Measurements from ENCODE around the gene CYP4V2.

Gene CYP4V2

GRCh38 chr4:186170966-186171365, 20.4 kb upstream of the CYP4V2 start:
- no peak for DNase-seq
- in situ Hi-C loops (cut with HindIII; ENCODE audit: low pct_ligation_motif_present, low pct_unique_long_range_greater_than_20kb, low sequenced_read_pairs) = no loop called here

- no peak for DNase-seq
- in situ Hi-C loops (cut with HindIII; ENCODE audit: low pct_ligation_motif_present, low pct_unique_long_range_greater_than_20kb, low sequenced_read_pairs) = no loop called here
Observed at GRCh38 chr4:186172546-186172945, 18.8 kb upstream of the CYP4V2 start.

GRCh38 chr4:186188107-186188506, 3.3 kb upstream of the CYP4V2 start:
- DNase-seq = no peak
- in situ Hi-C loops (cut with HindIII; ENCODE audit: low pct_ligation_motif_present, low pct_unique_long_range_greater_than_20kb, low sequenced_read_pairs) = no loop called here

GRCh38 chr4:186189656-186190055, 1.7 kb upstream of the CYP4V2 start:
- in situ Hi-C loops (cut with HindIII; ENCODE audit: low pct_ligation_motif_present, low pct_unique_long_range_greater_than_20kb, low sequenced_read_pairs) = no loop called here

GRCh38 chr4:186190581-186191199, 677 bp upstream of the CYP4V2 start:
- DNase-seq = peak; percentile 59
- in situ Hi-C loops (cut with HindIII; ENCODE audit: low pct_ligation_motif_present, low pct_unique_long_range_greater_than_20kb, low sequenced_read_pairs) = no loop called here

More at GRCh38 chr4:186189656-186190055, 1.7 kb upstream of the CYP4V2 start:
- no peak for DNase-seq

- in situ Hi-C loops (cut with HindIII; ENCODE audit: low pct_ligation_motif_present, low pct_unique_long_range_greater_than_20kb, low sequenced_read_pairs) = no loop called here
- peak; percentile 35 for DNase-seq
Observed at GRCh38 chr4:186192066-186192612, 772 bp downstream of the CYP4V2 start.

- DNase-seq = no peak
- in situ Hi-C loops (cut with HindIII; ENCODE audit: low pct_ligation_motif_present, low pct_unique_long_range_greater_than_20kb, low sequenced_read_pairs) = no loop called here
Observed at GRCh38 chr4:186193851-186194250, 2.5 kb downstream of the CYP4V2 start.

- no peak for DNase-seq
- in situ Hi-C loops (cut with HindIII; ENCODE audit: low pct_ligation_motif_present, low pct_unique_long_range_greater_than_20kb, low sequenced_read_pairs) = no loop called here
Observed at GRCh38 chr4:186196063-186196462, 4.7 kb downstream of the CYP4V2 start.

GRCh38 chr4:186200516-186200915, 9.1 kb downstream of the CYP4V2 start:
- in situ Hi-C loops (cut with HindIII; ENCODE audit: low pct_ligation_motif_present, low pct_unique_long_range_greater_than_20kb, low sequenced_read_pairs) = no loop called here
- DNase-seq = no peak

GRCh38 chr4:186201010-186201409, 9.6 kb downstream of the CYP4V2 start:
- in situ Hi-C loops (cut with HindIII; ENCODE audit: low pct_ligation_motif_present, low pct_unique_long_range_greater_than_20kb, low sequenced_read_pairs) = no loop called here
- DNase-seq = no peak

- peak; percentile 75 for DNase-seq
Observed at GRCh38 chr4:186201535-186202230, 10.3 kb downstream of the CYP4V2 start.

GRCh38 chr4:186202490-186203140, 11.2 kb downstream of the CYP4V2 start:
- DNase-seq = no peak
- in situ Hi-C loops (cut with HindIII; ENCODE audit: low pct_ligation_motif_present, low pct_unique_long_range_greater_than_20kb, low sequenced_read_pairs) = no loop called here

More at GRCh38 chr4:186201535-186202230, 10.3 kb downstream of the CYP4V2 start:
- in situ Hi-C loops (cut with HindIII; ENCODE audit: low pct_ligation_motif_present, low pct_unique_long_range_greater_than_20kb, low sequenced_read_pairs) = no loop called here

- in situ Hi-C loops (cut with HindIII; ENCODE audit: low pct_ligation_motif_present, low pct_unique_long_range_greater_than_20kb, low sequenced_read_pairs) = no loop called here
- DNase-seq = no peak
Observed at GRCh38 chr4:186203406-186203805, 12.0 kb downstream of the CYP4V2 start.

- in situ Hi-C loops (cut with HindIII; ENCODE audit: low pct_ligation_motif_present, low pct_unique_long_range_greater_than_20kb, low sequenced_read_pairs) = no loop called here
- no peak for DNase-seq
Observed at GRCh38 chr4:186204103-186204559, 12.8 kb downstream of the CYP4V2 start.

- in situ Hi-C loops (cut with HindIII; ENCODE audit: low pct_ligation_motif_present, low pct_unique_long_range_greater_than_20kb, low sequenced_read_pairs) = no loop called here
- DNase-seq = no peak
Observed at GRCh38 chr4:186204686-186205085, 13.3 kb downstream of the CYP4V2 start.

- DNase-seq = no peak
Observed at GRCh38 chr4:186205156-186205555, 13.8 kb downstream of the CYP4V2 start.

GRCh38 chr4:186216465-186217024, 25.2 kb downstream of the CYP4V2 start:
- DNase-seq = no peak
- in situ Hi-C loops (cut with HindIII; ENCODE audit: low pct_ligation_motif_present, low pct_unique_long_range_greater_than_20kb, low sequenced_read_pairs) = no loop called here

More at GRCh38 chr4:186205156-186205555, 13.8 kb downstream of the CYP4V2 start:
- in situ Hi-C loops (cut with HindIII; ENCODE audit: low pct_ligation_motif_present, low pct_unique_long_range_greater_than_20kb, low sequenced_read_pairs) = no loop called here

- no peak for DNase-seq
- in situ Hi-C loops (cut with HindIII; ENCODE audit: low pct_ligation_motif_present, low pct_unique_long_range_greater_than_20kb, low sequenced_read_pairs) = no loop called here
Observed at GRCh38 chr4:186217733-186218293, 26.4 kb downstream of the CYP4V2 start.

- in situ Hi-C loops (cut with HindIII; ENCODE audit: low pct_ligation_motif_present, low pct_unique_long_range_greater_than_20kb, low sequenced_read_pairs) = no loop called here
- no peak for DNase-seq
Observed at GRCh38 chr4:186221624-186222023, 30.3 kb downstream of the CYP4V2 start.

Data from ACHN (cell line).